SK-N-SH treated with all-trans-retinoic acid at 6 μM for 48 hours (cell line): Measurements from ENCODE around the gene ABCD3.

Source experiments
- BACH2 ChIP-seq: fragments of 250-450 bp; sonication (Bioruptor Pico); IDR thresholded peaks from 2 replicates; pipeline ENCODE4 v1.9.0; 2021; ENCODE audit warnings: mild to moderate bottlenecking, borderline replicate concordance
- ESRRG ChIP-seq: fragments of 250-450 bp; sonication (Bioruptor Pico); IDR thresholded peaks from 2 replicates; pipeline ENCODE4 v1.6.1; 2021; ENCODE audit warnings: mild to moderate bottlenecking
- PATZ1 ChIP-seq: fragments of 250-450 bp; sonication (Bioruptor Pico); IDR thresholded peaks from 2 replicates; pipeline ENCODE4 v1.8.0; 2020; ENCODE audit warnings: mild to moderate bottlenecking, moderate library complexity, borderline replicate concordance
- PPARA ChIP-seq: fragments of 250-450 bp; sonication (Bioruptor Pico); IDR thresholded peaks from 2 replicates; pipeline ENCODE4 v1.5.0; 2020; ENCODE audit warnings: mild to moderate bottlenecking, borderline replicate concordance
- RARB ChIP-seq: fragments of 250-450 bp; sonication (Bioruptor Pico); IDR thresholded peaks from 2 replicates; pipeline ENCODE4 v1.8.0; 2021; ENCODE audit warnings: mild to moderate bottlenecking, moderate library complexity
- TCF4 ChIP-seq: fragments of 250-450 bp; sonication (Bioruptor Pico); IDR thresholded peaks from 2 replicates; pipeline ENCODE4 v1.8.0; 2021; ENCODE audit warnings: mild to moderate bottlenecking, moderate library complexity, borderline replicate concordance
- TOX ChIP-seq: fragments of 250-450 bp; sonication (Bioruptor Pico); IDR thresholded peaks from 2 replicates; pipeline ENCODE4 v1.8.0; 2021; ENCODE audit warnings: mild to moderate bottlenecking, moderate library complexity, borderline replicate concordance
- ZNF70 ChIP-seq: fragments of 450-650 bp; formaldehyde crosslinking; IDR thresholded peaks from 2 replicates; pipeline ENCODE4 v1.5.0; 2020; ENCODE audit warnings: mild to moderate bottlenecking, moderate library complexity

DNA sequence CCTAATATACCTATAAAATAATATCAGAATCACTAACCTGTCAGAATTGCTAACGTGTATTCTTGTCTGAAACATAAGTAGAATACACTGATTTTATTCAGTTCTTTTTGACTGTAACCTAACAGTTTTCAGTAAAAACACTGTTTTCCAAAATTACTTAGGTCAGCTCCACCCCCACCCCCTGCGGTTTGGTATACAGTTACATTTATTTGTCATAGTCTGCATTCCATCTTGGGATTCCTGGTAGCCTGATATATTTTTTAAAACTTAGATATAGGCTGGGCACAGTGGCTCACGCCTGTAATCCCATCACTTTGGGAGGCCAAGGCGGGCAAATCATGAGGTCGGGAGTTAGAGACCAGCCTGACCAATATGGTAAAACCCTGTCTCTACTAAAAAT is 19.8 kb upstream of the ABCD3 start:
- TF ChIP-seq PATZ1 (CRISPR knock-in tag) (no peak), ZNF70 (CRISPR knock-in tag) (no peak), PPARA (CRISPR knock-in tag) (no peak), RARB (no peak), BACH2 (CRISPR knock-in tag) (no peak), TCF4 (CRISPR knock-in tag) (no peak), ESRRG (no peak), TOX (CRISPR knock-in tag) (no peak)
